GM21528 (cell line): ENCODE results near the gene CD226.
"Not testable (repeated sequence)": the region's sequence is repeated elsewhere in the genome, so short reads cannot be mapped to it uniquely, and the experiment has no call there.

ENCODE experiments used
- ATAC-seq: cut with Tn5 transposase; IDR thresholded peaks from one replicate; pipeline ENCODE4 v1.9.1; 2021; ENCODE audit warnings: mild to moderate bottlenecking, moderate library complexity; ENCODE audit not compliant: unreplicated experiment, low FRiP score

The CD226 gene

GRCh38 chr18:69916412-69916811 is 31.3 kb downstream of the CD226 start:
- ATAC-seq, result no peak

DNA sequence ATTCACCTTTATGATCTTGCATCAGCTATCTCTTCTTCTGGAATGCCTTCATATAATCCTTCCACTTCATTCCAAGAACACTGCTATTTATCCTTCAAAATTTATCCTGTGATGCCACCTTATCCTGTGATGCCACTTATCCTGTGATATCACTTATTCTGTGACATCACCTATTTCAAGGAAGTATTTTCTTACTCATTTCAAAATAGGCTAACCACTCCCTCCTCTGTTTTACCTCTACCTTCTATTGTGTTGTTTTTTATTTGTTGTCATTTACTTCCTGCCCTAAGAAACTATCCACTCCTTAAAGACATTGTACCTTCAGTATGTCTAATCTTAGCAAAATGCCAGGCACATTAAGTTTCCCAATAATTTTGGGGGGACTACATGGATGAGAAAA is 38.8 kb downstream of the CD226 start:
- no peak for ATAC-seq

GRCh38 chr18:69906765-69907164 is 40.9 kb downstream of the CD226 start:
- no peak for ATAC-seq

DNA sequence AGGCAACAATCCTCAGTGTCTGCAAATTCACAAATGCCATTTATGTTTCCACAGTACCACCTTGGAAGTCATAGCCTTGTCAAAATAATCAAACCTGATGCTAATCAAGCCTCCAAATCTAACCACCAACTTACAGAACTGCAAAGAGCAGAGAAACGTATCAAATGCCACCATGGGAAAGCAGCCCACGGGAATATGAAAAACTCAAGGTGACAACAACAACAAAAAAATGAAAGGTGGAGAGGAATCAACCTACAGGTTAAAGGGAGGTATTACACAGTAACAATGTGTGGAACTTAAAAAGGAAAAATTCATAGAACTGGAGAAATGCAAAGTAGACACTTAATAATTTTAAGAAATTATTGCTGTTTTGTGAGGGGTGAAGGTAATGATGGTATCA is 46.7 kb downstream of the CD226 start:
- ATAC-seq, result no peak

GRCh38 chr18:69899154-69899923 is 48.3 kb downstream of the CD226 start:
- ATAC-seq, result not testable (repeated sequence)

- ATAC-seq, result peak; percentile 53
These were observed 49.3 kb downstream of the CD226 start for GRCh38 chr18:69898241-69898861.

- peak; percentile 53 for ATAC-seq
These were observed 50.1 kb downstream of the CD226 start for GRCh38 chr18:69897397-69898108.

- no peak for ATAC-seq
These were observed 52.3 kb downstream of the CD226 start for GRCh38 chr18:69895066-69896047.

- no peak for ATAC-seq
These were observed 53.2 kb downstream of the CD226 start for GRCh38 chr18:69894467-69894866.

- no peak for ATAC-seq
These were observed 57.1 kb downstream of the CD226 start for GRCh38 chr18:69890558-69890957.

DNA sequence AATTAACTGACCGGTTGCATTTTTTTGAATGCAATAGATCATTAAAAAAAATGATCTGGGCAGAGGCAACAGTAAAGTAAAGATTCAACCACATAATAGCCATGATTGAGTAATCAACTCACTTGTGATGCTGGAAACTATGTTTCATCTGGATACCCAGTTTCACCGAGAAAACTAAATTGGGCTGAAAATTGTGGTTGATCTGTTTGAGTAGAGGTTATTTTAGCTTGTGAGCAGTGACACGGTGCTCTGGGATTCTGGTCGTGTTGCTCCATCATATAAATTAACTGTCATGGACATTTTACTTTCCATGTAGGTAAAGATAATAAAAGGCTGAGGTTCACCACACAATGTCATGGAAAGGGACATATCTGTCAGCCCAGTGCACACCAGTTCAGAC is 58.7 kb downstream of the CD226 start:
- no peak for ATAC-seq

DNA sequence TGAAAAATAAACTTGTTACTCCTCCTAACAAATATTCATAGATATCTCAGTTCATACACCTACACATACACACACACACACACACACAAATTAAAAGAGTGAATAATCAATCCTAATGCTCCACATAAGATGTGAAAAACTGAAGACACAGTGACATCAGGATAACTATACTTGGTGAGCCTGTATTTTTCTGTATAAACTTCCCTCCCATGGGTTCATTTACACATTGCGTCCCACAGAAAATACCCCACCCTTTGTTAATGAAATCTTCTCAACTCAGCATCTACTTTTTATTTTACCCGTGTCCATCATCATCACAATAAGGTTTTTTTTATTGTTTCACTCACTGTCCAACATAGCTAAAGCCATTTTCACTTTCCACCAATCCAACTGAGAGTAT is 60.4 kb downstream of the CD226 start:
- no peak for ATAC-seq

GRCh38 chr18:69885841-69886531 is 61.7 kb downstream of the CD226 start:
- peak; percentile 82 for ATAC-seq

DNA sequence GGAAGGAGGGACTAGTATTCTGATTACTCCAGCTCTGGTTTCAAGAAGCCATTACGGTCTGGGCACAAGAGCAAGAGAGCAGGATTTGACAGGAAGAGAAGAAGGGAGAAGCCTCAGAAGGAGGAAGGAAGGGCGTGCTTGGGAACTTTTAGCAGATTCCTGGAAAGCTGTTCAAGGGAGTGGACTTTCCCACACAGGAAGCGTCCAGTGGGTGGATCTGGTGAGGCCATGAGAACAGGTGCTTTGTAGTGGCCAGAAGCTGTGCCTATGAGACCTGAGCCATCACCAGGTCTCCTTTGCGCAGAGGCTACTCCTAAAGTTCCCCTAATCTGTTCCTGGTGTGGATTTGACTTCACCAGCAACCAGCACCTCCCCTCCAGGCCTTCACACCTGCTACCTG is 62.3 kb downstream of the CD226 start:
- ATAC-seq, result no peak

DNA sequence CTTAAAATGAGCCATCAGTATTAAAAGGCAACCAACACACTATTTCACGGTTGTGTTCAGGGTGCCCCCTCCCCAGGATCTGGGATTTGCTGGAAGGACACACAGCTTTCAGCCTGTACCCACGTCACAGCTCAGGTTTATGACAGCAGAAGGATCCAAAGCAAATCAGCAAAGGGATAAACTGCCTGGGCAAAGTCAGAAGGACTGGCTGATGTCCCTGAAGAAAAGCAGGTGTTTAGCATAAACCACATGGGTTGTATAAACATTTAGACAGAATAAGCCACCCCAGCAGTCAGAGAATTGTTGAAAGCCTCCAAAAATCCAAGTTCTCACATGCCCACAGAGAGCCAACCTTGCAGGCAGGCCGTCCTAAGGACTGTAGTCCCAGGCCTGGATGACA is 63.9 kb downstream of the CD226 start:
- ATAC-seq, result no peak

DNA sequence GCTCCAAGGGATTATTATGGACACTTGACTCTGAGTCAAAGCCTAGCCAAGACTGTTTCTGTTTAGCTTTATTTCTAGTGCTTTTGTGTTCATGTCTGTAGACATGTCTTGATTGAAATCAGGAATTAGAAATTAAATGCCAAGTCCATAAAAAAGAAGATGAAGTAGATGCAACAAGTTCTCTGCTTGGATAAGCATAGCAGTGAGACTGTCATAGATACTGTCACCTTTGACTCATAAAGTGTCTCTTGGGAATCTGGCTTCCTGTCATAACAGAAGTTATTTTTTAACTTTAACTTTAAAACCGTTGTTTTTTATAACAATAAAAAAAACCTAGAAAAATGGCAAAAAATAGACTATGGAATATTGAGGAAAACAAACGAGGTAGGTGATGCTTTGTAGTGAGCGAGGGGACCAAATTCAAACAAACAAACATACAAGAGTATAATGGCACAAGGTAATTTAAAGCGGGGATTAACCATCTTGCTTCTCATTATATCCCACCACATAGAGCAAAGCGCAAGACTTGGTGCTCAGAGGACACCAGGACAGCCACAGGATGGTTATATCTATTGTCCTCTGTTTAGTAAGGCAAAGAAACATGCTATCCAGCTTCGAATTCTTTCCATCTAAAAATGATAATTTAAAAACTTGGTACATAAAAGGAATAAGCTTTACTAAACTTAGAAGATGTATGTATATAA is 64.6 kb downstream of the CD226 start:
- peak; percentile 41 for ATAC-seq

GRCh38 chr18:69880083-69880482 is 67.6 kb downstream of the CD226 start:
- no peak for ATAC-seq

- ATAC-seq, result not testable (repeated sequence)
These were observed 68.6 kb downstream of the CD226 start for GRCh38 chr18:69879051-69879450.

GRCh38 chr18:69878213-69878933 is 69.3 kb downstream of the CD226 start:
- ATAC-seq, result no peak
